Activated effector memory CD4-positive, alpha-beta T cell treated with Interleukin-2 at 50 U/mL for 16 hours (primary cell): Measurements from ENCODE around the gene GRIFIN.

Experiments used
- DNase-seq: peaks from one replicate; pipeline ENCODE4 v3.0.0-alpha.2; 2020

GRIFIN gene

GRCh38 chr7:2432910-2433712, 43.1 kb downstream of the GRIFIN start:
- no peak for DNase-seq

DNA sequence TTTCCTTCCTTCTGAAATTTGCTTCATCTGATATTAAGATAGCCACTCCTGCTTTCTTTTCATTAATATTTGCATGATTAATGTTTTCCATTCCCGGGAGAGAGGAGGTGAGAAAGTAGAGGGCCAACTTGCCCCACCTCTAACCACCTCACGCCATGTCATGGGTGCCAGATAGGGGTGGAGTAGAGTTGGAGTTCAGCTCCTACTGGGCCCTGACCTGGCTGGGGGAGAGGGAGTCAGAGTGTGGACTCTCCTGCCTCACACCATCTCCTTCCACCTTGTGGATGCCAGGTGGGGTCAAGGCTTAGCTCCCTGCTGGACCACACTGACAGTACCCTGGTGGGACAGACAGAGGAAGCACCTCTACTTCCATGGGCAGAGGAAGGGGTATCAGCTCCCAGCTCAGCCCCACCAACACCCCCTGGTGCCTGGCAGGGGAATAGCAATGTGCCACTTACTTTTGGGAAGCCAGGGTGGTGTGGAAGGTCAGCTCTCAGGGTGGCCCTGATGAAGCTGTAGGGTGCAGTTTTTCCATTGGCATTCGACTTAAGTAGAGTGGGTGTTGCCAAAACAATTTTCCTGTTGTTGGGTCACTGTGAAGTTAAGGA, 44.8 kb downstream of the GRIFIN start:
- DNase-seq = peak; percentile 19

- DNase-seq = no peak
These were observed 50.4 kb downstream of the GRIFIN start for GRCh38 chr7:2425749-2426148.
